Stimulated activated CD4-positive, alpha-beta T cell treated with anti-CD3 and anti-CD28 coated beads, Interleukin-1b, Interleukin-23, amount 100 ng/mL, for 1 hour (primary cell): Measurements from ENCODE around the gene CEMIP2.

ENCODE experiments used
- DNase-seq, 2 donors: peaks; one replicate each; pipeline ENCODE4 v3.0.0-alpha.2; 2020; ENCODE audit warnings: low read depth in 2 of 2

CEMIP2 gene

DNA sequence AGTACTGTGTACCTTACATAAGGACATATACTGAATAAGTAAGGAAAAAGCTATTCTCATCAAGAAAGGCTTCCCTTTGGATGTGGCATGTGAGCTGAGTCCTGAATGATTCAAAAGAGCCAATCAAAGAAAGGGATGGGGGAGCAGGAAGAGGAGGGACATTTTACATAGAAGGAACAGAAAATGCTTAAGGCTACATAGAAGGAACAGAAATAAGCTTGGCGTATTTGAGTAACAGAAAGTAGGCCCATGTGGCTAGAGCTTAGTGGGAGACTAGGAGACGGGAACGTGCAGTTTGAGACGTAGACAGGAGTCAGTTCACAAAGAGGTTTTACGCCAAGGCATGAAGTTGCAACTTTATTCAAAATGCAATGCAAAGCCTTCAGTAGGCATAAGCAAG lies 126.3 kb downstream of the CEMIP2 start:
- DNase-seq, result no peak

DNA sequence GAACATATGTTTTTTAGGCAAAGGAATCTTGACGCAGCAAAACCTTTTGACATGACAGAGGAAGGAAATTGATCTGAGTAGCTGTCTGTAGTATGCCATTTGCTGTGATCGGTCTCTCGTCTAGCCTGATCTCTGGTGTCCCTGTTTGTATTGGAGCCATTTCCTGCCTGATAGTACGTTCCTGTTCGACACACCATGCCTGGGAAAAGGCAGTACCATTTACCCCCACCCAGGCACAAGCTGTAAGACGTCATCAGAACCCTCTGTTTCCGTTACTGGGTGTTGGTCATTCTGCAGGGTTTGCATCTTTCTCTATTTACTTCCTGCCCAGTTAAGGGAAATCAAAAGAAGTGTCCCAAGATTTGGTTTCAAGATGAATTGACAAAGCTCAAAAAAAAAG lies 129.7 kb downstream of the CEMIP2 start:
- DNase-seq, result no peak

DNA sequence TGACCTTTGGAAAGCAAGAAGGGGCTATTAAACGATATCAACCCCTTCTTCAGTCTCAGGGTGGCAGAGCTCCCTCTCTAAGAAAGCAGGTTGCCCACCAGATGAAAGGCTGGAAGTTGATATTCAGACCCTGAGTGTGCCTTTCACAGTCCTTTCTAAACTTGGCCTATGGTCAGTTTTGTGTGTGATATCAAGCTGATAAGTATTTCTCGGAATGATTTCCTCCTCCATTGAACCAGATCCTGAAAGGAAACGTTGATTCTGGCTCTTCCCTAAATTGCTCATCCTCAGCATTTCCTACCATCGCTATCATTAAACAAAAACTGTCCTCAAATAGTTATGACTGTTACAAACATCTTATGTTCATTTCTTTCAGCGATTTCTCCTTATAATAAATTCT lies 130.4 kb downstream of the CEMIP2 start:
- DNase-seq, result no peak

DNA sequence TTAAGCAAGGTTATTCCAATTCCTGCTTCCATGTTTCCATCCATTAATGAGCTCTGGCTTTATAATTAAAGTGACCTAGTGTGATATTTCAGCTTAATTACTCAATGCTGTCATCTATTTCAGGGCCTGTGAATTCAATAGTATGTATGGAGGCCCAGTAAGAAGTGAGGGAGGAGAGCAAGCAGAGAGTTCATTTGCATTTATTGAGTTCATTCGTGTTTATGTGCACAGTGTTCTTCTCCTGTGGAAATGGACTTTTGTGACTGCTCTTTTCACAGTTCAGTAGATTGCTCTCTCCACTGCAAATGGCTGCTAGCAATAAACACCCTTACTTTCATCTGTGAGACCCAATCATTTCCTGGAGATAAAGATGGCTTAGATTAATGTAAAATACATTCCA lies 130.9 kb downstream of the CEMIP2 start:
- DNase-seq, result no peak

DNA sequence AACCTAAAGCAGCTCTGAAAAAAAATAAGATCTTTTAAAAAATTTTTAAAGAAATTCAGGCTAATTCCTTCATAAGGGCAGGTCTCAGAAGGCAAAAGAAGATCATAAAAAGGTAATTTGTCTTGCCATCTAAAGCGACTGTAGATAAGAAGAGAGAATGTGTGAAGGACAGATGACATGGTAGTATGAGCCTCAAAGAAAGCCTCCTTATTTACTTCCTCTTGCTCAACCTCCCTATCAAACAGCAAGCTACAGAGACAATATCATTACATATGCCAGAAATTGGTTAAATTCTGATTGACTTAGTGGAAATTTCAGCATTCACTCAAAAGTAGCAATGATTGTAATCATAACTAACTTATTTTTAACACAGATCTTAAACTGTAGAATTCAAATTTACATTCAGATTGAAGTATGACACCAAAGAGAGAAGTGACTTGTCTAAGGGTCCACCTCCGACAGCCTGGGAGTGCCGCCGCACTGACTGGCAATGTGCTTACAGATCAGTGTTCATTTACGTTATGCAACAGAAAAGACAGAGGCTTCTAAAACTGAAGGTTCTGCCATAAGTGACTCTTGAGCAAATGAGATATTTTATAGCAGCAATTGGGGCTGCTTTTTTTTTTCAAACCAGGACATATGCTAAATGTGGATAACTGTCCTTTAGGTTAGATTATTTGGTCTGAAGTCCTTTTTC lies 132.0 kb downstream of the CEMIP2 start:
- no peak for DNase-seq

DNA sequence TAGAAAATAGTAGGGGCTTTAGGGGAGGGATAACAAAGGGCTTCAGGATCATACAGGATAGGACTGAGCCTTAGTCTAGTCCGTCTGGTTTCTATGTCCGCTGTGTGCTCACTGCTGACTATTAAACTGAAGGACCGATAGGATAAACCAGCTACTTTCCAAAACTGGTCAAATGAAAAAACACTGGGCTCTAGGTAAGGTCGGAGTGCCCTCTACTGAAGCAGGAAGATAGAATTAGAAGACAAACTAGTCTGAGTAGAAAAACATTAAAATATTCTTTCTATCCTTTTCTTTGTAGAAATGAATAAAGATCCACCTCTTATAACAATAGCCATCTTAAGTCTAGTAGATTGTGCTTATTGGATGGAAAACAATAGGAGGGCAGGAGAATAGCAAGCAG lies 133.6 kb downstream of the CEMIP2 start:
- no peak for DNase-seq
